Activated naive CD4-positive, alpha-beta T cell treated with anti-CD3 and anti-CD28 coated beads, Interleukin-2, amount 10 ng/mL, durations not matched to agents 5 hours and 36 hours (primary cell): ENCODE results near the gene PTPRK. TPM values are rescaled to one million over a fixed set of nuclear protein-coding genes. Genes with fewer than 3 reads are reported as not detected.

ENCODE experiments used
- total RNA-seq, 2 experiments: library from RNA; stranded (reverse); gene quantifications; one replicate each; pipeline ENCODE4 v1.2.3, GENCODE V29; 2021

PTPRK gene
- total RNA-seq = 1 to 10 TPM; 1.4 to 2.0 TPM

DNA sequence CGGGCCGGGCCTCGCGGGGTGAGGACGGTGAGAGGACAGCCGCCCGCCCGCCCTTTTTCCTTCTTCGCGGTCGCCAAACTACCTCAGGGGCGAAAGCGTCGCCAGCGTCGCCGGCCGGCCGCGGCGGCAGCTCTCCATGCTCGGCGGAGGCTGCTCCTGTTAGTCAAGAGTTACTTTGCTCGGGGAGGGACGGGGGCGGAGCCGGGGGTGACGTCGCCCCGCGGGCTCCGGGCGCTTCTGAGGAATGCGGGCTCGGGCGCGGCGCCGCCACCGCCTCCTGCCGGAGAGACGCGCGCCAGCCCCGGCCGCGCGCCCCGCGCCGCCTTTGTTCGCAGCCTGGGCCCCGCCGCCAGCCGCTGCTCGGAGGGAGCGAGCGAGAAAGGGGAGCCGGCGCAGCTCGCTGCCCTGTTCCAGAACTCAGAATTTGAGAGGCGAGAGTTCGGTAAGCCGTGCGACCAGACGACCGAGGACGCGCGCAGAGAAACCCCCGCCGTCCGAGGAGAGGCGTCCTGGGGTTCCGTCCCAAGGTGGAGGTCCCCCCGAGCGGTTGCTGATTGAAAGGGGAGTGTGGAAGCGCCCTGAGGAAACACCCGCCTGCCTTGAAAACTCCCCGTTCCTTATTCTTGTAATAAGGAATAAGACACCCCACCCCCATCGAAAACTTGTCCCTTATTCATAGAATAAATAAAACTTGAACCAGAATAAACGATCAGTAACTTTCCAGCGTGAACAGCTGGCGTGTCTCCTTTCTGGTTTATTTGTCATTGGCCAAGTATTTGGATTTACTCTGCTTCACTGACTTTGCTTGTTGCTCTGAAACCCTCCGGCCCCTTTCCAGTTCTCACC, at the start of gene PTPRK:
Gene PTPRK, minus strand, starts transcription at position 164 of the 846 bp plus-strand sequence. CDS start 241 bp downstream, outside the sequence.

